Suprapubic skin (tissue), 4 donors: Measurements from ENCODE around the gene SPC25.

Experiments used
- CTCF ChIP-seq, 2 donors: fragments of 200-600 bp in 1 of 2; fragments of 450-650 bp in 1 of 2; sonication (generic) in 1 of 2; IDR thresholded peaks; one replicate each; pipeline ENCODE4 v1.5.1; 2016 to 2019; ENCODE audit warnings: antibody characterized with exemption in 2 of 2, mild to moderate bottlenecking in 1 of 2, moderate library complexity in 1 of 2
- POLR2A ChIP-seq, 2 donors: fragments of 450-650 bp; IDR thresholded peaks; one replicate each; pipeline ENCODE4 v1.6.1; 2017; ENCODE audit warnings: antibody characterized with exemption in 2 of 2, mild to moderate bottlenecking in 2 of 2, moderate library complexity in 2 of 2
- POLR2AphosphoS5 ChIP-seq, 3 donors: sonication (generic); formaldehyde crosslinking; IDR thresholded peaks; one replicate each; pipeline ENCODE4 v1.6.1; 2017; ENCODE audit warnings: antibody characterized with exemption in 3 of 3

- TF ChIP-seq CTCF (IDR thresholded peaks at IDR 0.05) (no peak), POLR2A (IDR thresholded peaks at IDR 0.05) (no peak), POLR2AphosphoS5 (IDR thresholded peaks at IDR 0.05) (no peak)
These were observed 5.3 kb downstream of the SPC25 start for GRCh38 chr2:168884975-168885374.
